ENCODE measurements around the gene RPS18. TPM values are rescaled to one million over a fixed set of nuclear protein-coding genes. Genes with fewer than 3 reads are reported as not detected.

The RPS18 gene
- total and polyA plus RNA-seq, 9 of the 15 experiments (the other 6 are each of a cell fraction or from before 2014, with no cell fraction given): 5,023 to 17,516 (median 8,131) TPM

DNA sequence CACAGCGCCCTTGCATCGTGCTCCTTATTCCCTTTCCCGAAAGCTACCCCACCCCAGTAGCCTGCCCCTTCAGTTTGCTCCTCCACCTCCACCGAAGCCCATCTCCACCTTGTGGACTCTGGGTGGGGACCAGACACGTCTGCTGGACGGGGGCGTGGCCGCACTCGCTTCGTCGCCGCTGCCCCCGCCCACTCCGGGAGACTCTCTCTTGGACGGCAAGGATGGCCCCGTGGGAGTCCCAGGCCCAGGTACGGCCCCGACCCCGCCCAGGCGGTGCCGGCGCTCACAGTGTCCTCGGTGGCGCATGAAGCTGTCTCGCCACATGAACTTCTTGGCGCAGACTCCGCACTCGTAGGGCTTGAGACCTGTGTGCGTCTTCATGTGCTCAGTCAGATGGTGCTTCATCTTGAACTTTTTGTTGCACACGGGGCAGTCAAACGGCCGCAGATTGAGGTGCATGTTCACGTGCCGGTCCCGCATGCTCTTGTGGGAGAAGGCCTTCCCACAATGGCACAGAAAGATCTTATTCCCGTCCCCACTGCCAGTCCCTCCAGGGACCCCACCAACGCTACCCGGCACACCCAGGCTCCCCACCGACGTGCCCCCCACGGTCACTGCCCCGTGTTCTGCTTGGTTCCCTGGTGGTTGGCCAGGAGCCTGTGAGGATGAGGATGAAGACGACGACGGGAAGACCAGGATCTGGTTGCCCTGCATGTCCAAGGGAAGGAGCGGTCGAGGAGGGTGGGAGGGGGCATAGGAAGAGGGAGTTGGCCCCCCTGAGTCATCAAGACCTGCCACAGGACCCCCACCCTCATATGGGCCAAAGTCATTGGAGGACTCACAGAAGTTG is 43.3 kb downstream of the RPS18 start (continued):
- TF ChIP-seq, protein P1, sequence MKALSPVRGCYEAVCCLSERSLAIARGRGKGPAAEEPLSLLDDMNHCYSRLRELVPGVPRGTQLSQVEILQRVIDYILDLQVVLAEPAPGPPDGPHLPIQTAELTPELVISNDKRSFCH (CRISPR knock-in tag; IDR thresholded peaks at IDR 0.05): no peak
- TF ChIP-seq, protein P1 (tag; IDR thresholded peaks at IDR 0.05): no peak
- no peak for TF ChIP-seq TOE1 (IDR thresholded peaks at IDR 0.05; ENCODE audit: borderline replicate concordance)
- no peak for TF ChIP-seq TOE1 (CRISPR knock-in tag; IDR thresholded peaks at IDR 0.05; ENCODE audit: borderline replicate concordance, low read depth)
- TF ChIP-seq ZC3H8 (IDR thresholded peaks at IDR 0.05): no peak
- no peak for TF ChIP-seq ZNF551 (CRISPR knock-in tag; IDR thresholded peaks at IDR 0.05)
- TF ChIP-seq ZSCAN29 (IDR thresholded peaks at IDR 0.05): no peak
- TF ChIP-seq ZNF175 (CRISPR knock-in tag; IDR thresholded peaks at IDR 0.05; ENCODE audit: low read depth): no peak
- no peak for TF ChIP-seq ETV1 (tag; conservative IDR thresholded peaks at IDR 0.05; ENCODE audit: low read depth)
- TF ChIP-seq MECOM (CRISPR knock-in tag; IDR thresholded peaks at IDR 0.05): 0 out of 2 replicates have a peak, but pooled peaks have one; percentile 50
- TF ChIP-seq, protein P2, sequence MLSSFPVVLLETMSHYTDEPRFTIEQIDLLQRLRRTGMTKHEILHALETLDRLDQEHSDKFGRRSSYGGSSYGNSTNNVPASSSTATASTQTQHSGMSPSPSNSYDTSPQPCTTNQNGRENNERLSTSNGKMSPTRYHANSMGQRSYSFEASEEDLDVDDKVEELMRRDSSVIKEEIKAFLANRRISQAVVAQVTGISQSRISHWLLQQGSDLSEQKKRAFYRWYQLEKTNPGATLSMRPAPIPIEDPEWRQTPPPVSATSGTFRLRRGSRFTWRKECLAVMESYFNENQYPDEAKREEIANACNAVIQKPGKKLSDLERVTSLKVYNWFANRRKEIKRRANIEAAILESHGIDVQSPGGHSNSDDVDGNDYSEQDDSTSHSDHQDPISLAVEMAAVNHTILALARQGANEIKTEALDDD (IDR thresholded peaks at IDR 0.05): no peak
- TF ChIP-seq RUNX1 (IDR thresholded peaks at IDR 0.05; ENCODE audit: low read depth): 0 out of 2 replicates have a peak, but pooled peaks have one; percentile 17
- TF ChIP-seq KLF1 (tag; IDR thresholded peaks at IDR 0.05): no peak
- no peak for TF ChIP-seq FOXM1 (IDR thresholded peaks at IDR 0.05; ENCODE audit: low read depth)
- TF ChIP-seq FOXM1 (CRISPR knock-in tag; IDR thresholded peaks at IDR 0.05; ENCODE audit: low read depth): no peak
- peak; percentile 79 for TF ChIP-seq POLR2G (IDR thresholded peaks at IDR 0.05; ENCODE audit: low read depth, low read length)
- TF ChIP-seq ZKSCAN8 (CRISPR knock-in tag; IDR thresholded peaks at IDR 0.05): no peak
- TF ChIP-seq CAMTA2 (CRISPR knock-in tag; conservative IDR thresholded peaks at IDR 0.05): no peak
- TF ChIP-seq CXXC5 (CRISPR knock-in tag; IDR thresholded peaks at IDR 0.05): peak; percentile 61
- TF ChIP-seq, protein P3, sequence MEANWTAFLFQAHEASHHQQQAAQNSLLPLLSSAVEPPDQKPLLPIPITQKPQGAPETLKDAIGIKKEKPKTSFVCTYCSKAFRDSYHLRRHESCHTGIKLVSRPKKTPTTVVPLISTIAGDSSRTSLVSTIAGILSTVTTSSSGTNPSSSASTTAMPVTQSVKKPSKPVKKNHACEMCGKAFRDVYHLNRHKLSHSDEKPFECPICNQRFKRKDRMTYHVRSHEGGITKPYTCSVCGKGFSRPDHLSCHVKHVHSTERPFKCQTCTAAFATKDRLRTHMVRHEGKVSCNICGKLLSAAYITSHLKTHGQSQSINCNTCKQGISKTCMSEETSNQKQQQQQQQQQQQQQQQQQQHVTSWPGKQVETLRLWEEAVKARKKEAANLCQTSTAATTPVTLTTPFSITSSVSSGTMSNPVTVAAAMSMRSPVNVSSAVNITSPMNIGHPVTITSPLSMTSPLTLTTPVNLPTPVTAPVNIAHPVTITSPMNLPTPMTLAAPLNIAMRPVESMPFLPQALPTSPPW (CRISPR knock-in tag; IDR thresholded peaks at IDR 0.05): 0 out of 2 replicates have a peak, but pooled peaks have one; percentile 8
- TF ChIP-seq CREB3L1 (IDR thresholded peaks at IDR 0.05; ENCODE audit: borderline replicate concordance, low read depth): no peak
- TF ChIP-seq POLR2A (conservative IDR thresholded peaks at IDR 0.05): 0 out of 2 replicates have a peak, but pooled peaks have one; percentile 55
- no peak for TF ChIP-seq TAF7 (tag; IDR thresholded peaks at IDR 0.05)
- TF ChIP-seq ZFP1 (CRISPR knock-in tag; IDR thresholded peaks at IDR 0.05): no peak
- TF ChIP-seq ZNF12 (CRISPR knock-in tag; IDR thresholded peaks at IDR 0.05): no peak
- no peak for TF ChIP-seq ZNF263 (CRISPR knock-in tag; IDR thresholded peaks at IDR 0.05; ENCODE audit: borderline replicate concordance)
- no peak for TF ChIP-seq TAF9B (IDR thresholded peaks at IDR 0.05; ENCODE audit: partially characterized antibody)

All from K562 (cell line).